Bone marrow (tissue), 2 donors: ENCODE data around the gene LGMN.

ENCODE experiments used
- DNase-seq, 2 donors: peaks; one replicate each; lab custom pipeline; 2025; lab: John Stamatoyannopoulos, UW

LGMN gene

GRCh38 chr14:92726135-92726932, 22.1 kb downstream of the LGMN start:
- DNase-seq: peak in 1 of 2 donors; percentile 38

- DNase-seq: peak in 1 of 2 donors; percentile 23
Observed at GRCh38 chr14:92724516-92725340, 23.7 kb downstream of the LGMN start.

GRCh38 chr14:92719890-92720323, 28.5 kb downstream of the LGMN start:
- no peak for DNase-seq

GRCh38 chr14:92719421-92719820, 29.0 kb downstream of the LGMN start:
- no peak for DNase-seq

- no peak for DNase-seq
Observed at GRCh38 chr14:92718664-92719063, 29.8 kb downstream of the LGMN start.

GRCh38 chr14:92717571-92718042, 30.8 kb downstream of the LGMN start:
- DNase-seq: no peak

GRCh38 chr14:92716131-92716530, 32.3 kb downstream of the LGMN start:
- DNase-seq: no peak

GRCh38 chr14:92714739-92715307, 33.6 kb downstream of the LGMN start:
- peak; percentile 50 to 52 for DNase-seq

- no peak for DNase-seq
Observed at GRCh38 chr14:92712654-92713051, 35.8 kb downstream of the LGMN start.

- DNase-seq: no peak
Observed at GRCh38 chr14:92711976-92712653, 36.3 kb downstream of the LGMN start.

GRCh38 chr14:92710001-92710341, 38.5 kb downstream of the LGMN start:
- DNase-seq: no peak

GRCh38 chr14:92709340-92710000, 39.0 kb downstream of the LGMN start:
- no peak for DNase-seq

GRCh38 chr14:92706386-92706785, 42.0 kb downstream of the LGMN start:
- DNase-seq: no peak

- no peak for DNase-seq
Observed at GRCh38 chr14:92704821-92705220, 43.6 kb downstream of the LGMN start.

GRCh38 chr14:92704036-92704804, 44.2 kb downstream of the LGMN start:
- peak in 1 of 2 donors; percentile 38 for DNase-seq

GRCh38 chr14:92703516-92703915, 44.9 kb downstream of the LGMN start:
- DNase-seq: no peak

- DNase-seq: no peak
Observed at GRCh38 chr14:92702441-92702918, 45.9 kb downstream of the LGMN start.

- DNase-seq: no peak
Observed at GRCh38 chr14:92701826-92702225, 46.6 kb downstream of the LGMN start.

- no peak for DNase-seq
Observed at GRCh38 chr14:92698393-92698792, 50.0 kb downstream of the LGMN start.

- DNase-seq: no peak
Observed at GRCh38 chr14:92696366-92696765, 52.1 kb downstream of the LGMN start.

- no peak for DNase-seq
Observed at GRCh38 chr14:92695562-92695961, 52.9 kb downstream of the LGMN start.
